Loucy (cell line): Measurements from ENCODE around the gene ALOX12B.

ENCODE experiments used
- CTCF ChIP-seq: fragments of 200-600 bp; sonication (generic); conservative IDR thresholded peaks from 2 replicates; pipeline ENCODE4 v1.5.1; 2014; ENCODE audit warnings: mild to moderate bottlenecking, antibody characterized with exemption, low read length
- EZH2phosphoT487 ChIP-seq: fragments of 200-600 bp; IDR thresholded peaks from 2 replicates; pipeline ENCODE4 v1.6.1; 2018; ENCODE audit warnings: antibody characterized with exemption, mild to moderate bottlenecking, moderate library complexity, borderline replicate concordance

- TF ChIP-seq CTCF, result no peak
- TF ChIP-seq EZH2phosphoT487, result no peak
Measured at GRCh38 chr17:8095361-8095760, 7.8 kb upstream of the ALOX12B start.
